NB4 (cell line): ENCODE measurements around the gene COPS7A.
A peak's percentile ranks its signal among the peaks of the same experiment; 100 is the strongest.

Experiments
- MAX ChIP-seq: IDR thresholded peaks from 2 replicates; pipeline ENCODE4 v1.6.1; 2011; ENCODE audit warnings: low read depth, low read length
- POLR2A ChIP-seq: IDR thresholded peaks from 2 replicates; pipeline ENCODE4 v1.6.1; 2011; ENCODE audit warnings: mild to moderate bottlenecking; ENCODE audit not compliant: insufficient read length; ENCODE audit errors: extremely low read depth
- TF ChIP-seq, protein P1 (sequence below): IDR thresholded peaks from one replicate; pipeline ENCODE4 v1.5.1; 2012; ENCODE audit warnings: low read depth, low read length

DNA sequence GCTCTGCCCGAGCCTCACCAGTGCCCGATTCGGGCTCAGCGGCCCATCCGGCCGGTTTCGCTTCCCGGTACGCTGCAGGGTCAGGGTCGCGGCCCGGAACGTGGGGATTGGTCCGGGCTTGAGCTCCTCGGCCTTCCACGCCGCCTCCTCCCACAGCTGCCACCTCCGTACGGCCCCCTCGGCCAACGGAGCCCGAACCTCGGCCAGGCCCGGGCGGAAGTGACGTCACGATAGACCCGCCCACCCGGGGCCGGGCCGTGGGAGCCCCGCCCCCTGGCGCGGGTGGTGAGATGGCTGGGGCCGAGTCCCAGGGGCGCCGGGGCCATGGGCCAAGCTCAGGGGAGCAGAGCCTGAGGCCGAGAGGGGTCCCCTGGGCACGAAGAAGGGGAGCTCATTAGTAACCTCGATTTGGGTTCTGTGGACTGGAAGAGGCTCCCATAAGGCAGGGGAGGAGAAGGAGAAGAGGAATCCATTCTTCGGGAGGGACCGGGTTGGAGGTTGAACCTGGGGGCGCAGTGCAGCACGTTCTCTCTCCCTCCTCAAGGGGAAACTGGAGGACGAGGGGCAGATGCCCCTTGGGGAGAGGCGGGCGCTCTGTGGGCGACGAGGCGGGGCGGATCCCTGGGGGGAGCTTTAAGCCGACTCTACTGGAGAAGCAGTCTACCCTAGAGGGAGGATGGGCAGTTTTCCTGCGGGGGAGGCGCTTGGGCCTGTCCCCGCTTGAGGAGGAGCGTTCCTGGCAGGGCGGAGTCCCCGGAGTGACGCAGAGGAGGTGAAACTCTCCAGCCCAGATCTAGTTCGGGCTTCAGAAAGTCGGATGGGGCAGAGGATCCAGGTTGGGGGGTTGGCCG is 29.3 kb downstream of the COPS7A start, which contains the start of gene MLF2:
- TF ChIP-seq POLR2A (peak; percentile 89), MAX (peak; percentile 55)
- TF ChIP-seq, protein P1, sequence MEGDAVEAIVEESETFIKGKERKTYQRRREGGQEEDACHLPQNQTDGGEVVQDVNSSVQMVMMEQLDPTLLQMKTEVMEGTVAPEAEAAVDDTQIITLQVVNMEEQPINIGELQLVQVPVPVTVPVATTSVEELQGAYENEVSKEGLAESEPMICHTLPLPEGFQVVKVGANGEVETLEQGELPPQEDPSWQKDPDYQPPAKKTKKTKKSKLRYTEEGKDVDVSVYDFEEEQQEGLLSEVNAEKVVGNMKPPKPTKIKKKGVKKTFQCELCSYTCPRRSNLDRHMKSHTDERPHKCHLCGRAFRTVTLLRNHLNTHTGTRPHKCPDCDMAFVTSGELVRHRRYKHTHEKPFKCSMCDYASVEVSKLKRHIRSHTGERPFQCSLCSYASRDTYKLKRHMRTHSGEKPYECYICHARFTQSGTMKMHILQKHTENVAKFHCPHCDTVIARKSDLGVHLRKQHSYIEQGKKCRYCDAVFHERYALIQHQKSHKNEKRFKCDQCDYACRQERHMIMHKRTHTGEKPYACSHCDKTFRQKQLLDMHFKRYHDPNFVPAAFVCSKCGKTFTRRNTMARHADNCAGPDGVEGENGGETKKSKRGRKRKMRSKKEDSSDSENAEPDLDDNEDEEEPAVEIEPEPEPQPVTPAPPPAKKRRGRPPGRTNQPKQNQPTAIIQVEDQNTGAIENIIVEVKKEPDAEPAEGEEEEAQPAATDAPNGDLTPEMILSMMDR, result peak; percentile 87
